ENCODE results near the gene ENPEP. TPM values are rescaled to one million over a fixed set of nuclear protein-coding genes. Genes with fewer than 3 reads are reported as not detected.

Gene ENPEP
- 0.02 to 0.16 TPM (median 0.10 TPM) in 5 replicates for total RNA-seq (2022; extraction: Qiagen RNA extraction)

GRCh38 chr4:110475881-110476818, at the start of gene ENPEP:
TSS of gene ENPEP (plus strand) at chr4:110476155. CDS start at chr4:110476415, 260 bp downstream.

Other genes with a start within 250 kb of the ENPEP start
- gene PITX2, start 146.9 kb downstream of the ENPEP start, total RNA-seq (2022; extraction: Qiagen RNA extraction): 0.63 to 0.86 TPM (median 0.70 TPM) in 5 replicates

Data from A549 treated with AZD2906 at 1 μM for 4 hours (cell line).